ENCODE measurements around the gene DAGLB. TPM values are rescaled to one million over a fixed set of nuclear protein-coding genes. Genes with fewer than 3 reads are reported as not detected.

The DAGLB gene
- total RNA-seq, 1 experiment from 2014 or later, result 23.4 TPM

- intact Hi-C loops (cut with micrococcal nuclease), result no loop called here
- Histone ChIP-seq H3K36me3 (ENCODE audit: low read depth, low read length) (peaks cover 28% of the 10 kb centered on the region), H3K27ac (ENCODE audit: low read length) (no peak overlapping the region), H3K27me3 (ENCODE audit: low read length) (no peaks in the 10 kb centered on the region), H3F3A (ENCODE audit: low read length, unreplicated experiment) (peaks cover 9% of the 10 kb centered on the region), H3K4me2 (ENCODE audit: low read length) (no peak overlapping the region), H2AFZ (ENCODE audit: low read length) (no peak overlapping the region), H3K79me2 (ENCODE audit: low read length) (peaks cover 61% of the 10 kb centered on the region), H3K9me2 (replicated peaks; ENCODE audit: low read length) (no peaks in the 10 kb centered on the region), H3K4me3 (ENCODE audit: low read length) (no peak overlapping the region), H4K20me1 (ENCODE audit: low read length) (0 out of 2 replicates have a peak, but pooled peaks cover 8% of the 10 kb centered on the region), H3K9ac (ENCODE audit: low read length) (no peak overlapping the region), H3K9me3 (ENCODE audit: low read length) (no peaks in the 10 kb centered on the region), H3K4me1 (ENCODE audit: insufficient read depth, low read length) (peaks cover 16% of the 10 kb centered on the region; the same call in 1 of the 2 replicates)
- DNase-seq (no peak), ATAC-seq (no peak)
- CTCF ChIA-PET, result no interaction called here
- TSS peak; percentile 5 for BruUV-seq (replicated peaks)
- POLR2A ChIA-PET (ENCODE audit: unreplicated experiment), result no interaction called here
- TF ChIP-seq CTCF (conservative IDR thresholded peaks at IDR 0.05; ENCODE audit: low read depth, low read length) (no peak), EZH2 (IDR thresholded peaks at IDR 0.05; ENCODE audit: low read length, unreplicated experiment) (no peak), EZH2phosphoT487 (IDR thresholded peaks at IDR 0.05; ENCODE audit: borderline replicate concordance, low read length) (no peak)
Observed at GRCh38 chr7:6433784-6434615, 13.8 kb downstream of the DAGLB start.

GRCh38 chr7:6432781-6433180 is 15.0 kb downstream of the DAGLB start:
- Histone ChIP-seq H3K36me3 (ENCODE audit: low read depth, low read length) (peaks cover 31% of the 10 kb centered on the region), H3K27ac (ENCODE audit: low read length) (no peak overlapping the region), H3K79me2 (ENCODE audit: low read length) (peaks cover 50% of the 10 kb centered on the region), H3K9me3 (ENCODE audit: low read length) (no peaks in the 10 kb centered on the region), H2AFZ (ENCODE audit: low read length) (no peak overlapping the region), H3K9ac (ENCODE audit: low read length) (no peak overlapping the region), H4K20me1 (ENCODE audit: low read length) (0 out of 2 replicates have a peak, but pooled peaks cover 8% of the 10 kb centered on the region), H3K4me3 (ENCODE audit: low read length) (no peak overlapping the region), H3K27me3 (ENCODE audit: low read length) (no peaks in the 10 kb centered on the region), H3F3A (ENCODE audit: low read length, unreplicated experiment) (peaks cover 9% of the 10 kb centered on the region), H3K9me2 (replicated peaks; ENCODE audit: low read length) (no peaks in the 10 kb centered on the region), H3K4me2 (ENCODE audit: low read length) (no peak overlapping the region), H3K4me1 (ENCODE audit: insufficient read depth, low read length) (peaks cover 16% of the 10 kb centered on the region; the same call in 1 of the 2 replicates)
- intact Hi-C loops (cut with micrococcal nuclease), result no loop called here
- POLR2A ChIA-PET (ENCODE audit: unreplicated experiment), result no interaction called here
- no peak for DNase-seq
- TF ChIP-seq EZH2 (IDR thresholded peaks at IDR 0.05; ENCODE audit: low read length, unreplicated experiment) (no peak), CTCF (conservative IDR thresholded peaks at IDR 0.05; ENCODE audit: low read depth, low read length) (no peak), EZH2phosphoT487 (IDR thresholded peaks at IDR 0.05; ENCODE audit: borderline replicate concordance, low read length) (no peak)
- CTCF ChIA-PET, result no interaction called here
- no peak for ATAC-seq
- no TSS peak for BruUV-seq (replicated peaks)

- Histone ChIP-seq H3K4me3 (ENCODE audit: low read length) (no peak overlapping the region), H3K27ac (ENCODE audit: low read length) (no peak overlapping the region), H3K79me2 (ENCODE audit: low read length) (peaks cover 35% of the 10 kb centered on the region), H3K27me3 (ENCODE audit: low read length) (no peaks in the 10 kb centered on the region), H3F3A (ENCODE audit: low read length, unreplicated experiment) (peaks cover 2% of the 10 kb centered on the region), H3K9me3 (ENCODE audit: low read length) (no peaks in the 10 kb centered on the region), H3K9me2 (replicated peaks; ENCODE audit: low read length) (no peaks in the 10 kb centered on the region), H4K20me1 (ENCODE audit: low read length) (0 out of 2 replicates have a peak, but pooled peaks cover 1% of the 10 kb centered on the region), H3K36me3 (ENCODE audit: low read depth, low read length) (peaks cover 37% of the 10 kb centered on the region), H3K9ac (ENCODE audit: low read length) (no peak overlapping the region), H3K4me1 (ENCODE audit: insufficient read depth, low read length) (peaks cover 16% of the 10 kb centered on the region; the same call in 1 of the 2 replicates), H2AFZ (ENCODE audit: low read length) (no peak overlapping the region), H3K4me2 (ENCODE audit: low read length) (no peak overlapping the region)
- no peak for ATAC-seq
- POLR2A ChIA-PET (ENCODE audit: unreplicated experiment), result no interaction called here
- no TSS peak for BruUV-seq (replicated peaks)
- TF ChIP-seq EZH2phosphoT487 (IDR thresholded peaks at IDR 0.05; ENCODE audit: borderline replicate concordance, low read length) (no peak), EZH2 (IDR thresholded peaks at IDR 0.05; ENCODE audit: low read length, unreplicated experiment) (no peak), CTCF (conservative IDR thresholded peaks at IDR 0.05; ENCODE audit: low read depth, low read length) (no peak)
- intact Hi-C loops (cut with micrococcal nuclease), result no loop called here
- CTCF ChIA-PET, result no interaction called here
- no peak for DNase-seq
Observed at GRCh38 chr7:6430974-6431373, 16.8 kb downstream of the DAGLB start.

Measured in PC-3 (cell line).